Neural cell (in vitro differentiated cells): ENCODE results near the gene SKIC2.
"Not testable (repeated sequence)": the region's sequence is repeated elsewhere in the genome, so short reads cannot be mapped to it uniquely, and the experiment has no call there.

ENCODE experiments used
- CTCF ChIP-seq: fragments of 450-650 bp; IDR thresholded peaks from 2 replicates; pipeline ENCODE4 v1.5.1; 2014; ENCODE audit warnings: antibody characterized with exemption, mild to moderate bottlenecking, moderate library complexity; ENCODE audit not compliant: poor library complexity, severe bottlenecking
- EP300 ChIP-seq: fragments of 450-650 bp; conservative IDR thresholded peaks from 2 replicates; pipeline ENCODE4 v1.6.1; 2014; ENCODE audit warnings: antibody characterized with exemption, mild to moderate bottlenecking, moderate library complexity; ENCODE audit not compliant: poor library complexity, severe bottlenecking
- EZH2 ChIP-seq: fragments of 200-600, 300-800 bp; shearing (Covaris generic), sonication (generic); IDR thresholded peaks from 2 replicates; pipeline ENCODE4 v1.6.1; 2014; ENCODE audit warnings: antibody characterized with exemption, low read length, borderline replicate concordance, mild to moderate bottlenecking; ENCODE audit not compliant: insufficient read depth, poor library complexity, severe bottlenecking
- MXI1 ChIP-seq: fragments of 450-650 bp; conservative IDR thresholded peaks from 2 replicates; pipeline ENCODE4 v1.6.1; 2014; ENCODE audit warnings: antibody characterized with exemption, mild to moderate bottlenecking; ENCODE audit not compliant: poor library complexity, severe bottlenecking
- POLR2AphosphoS5 ChIP-seq: IDR thresholded peaks from 2 replicates; pipeline ENCODE4 v1.6.1; 2012
- RAD21 ChIP-seq: fragments of 450-650 bp; conservative IDR thresholded peaks from 2 replicates; pipeline ENCODE4 v1.6.1; 2014; ENCODE audit warnings: antibody characterized with exemption, mild to moderate bottlenecking, moderate library complexity
- REST ChIP-seq: IDR thresholded peaks from 2 replicates; pipeline ENCODE4 v1.6.1; 2012; ENCODE audit warnings: borderline replicate concordance
- SMC3 ChIP-seq: fragments of 450-650 bp; conservative IDR thresholded peaks from 2 replicates; pipeline ENCODE4 v1.6.1; 2014; ENCODE audit warnings: antibody characterized with exemption, mild to moderate bottlenecking, moderate library complexity; ENCODE audit not compliant: poor library complexity
- TAF1 ChIP-seq: IDR thresholded peaks from 2 replicates; pipeline ENCODE4 v1.6.1; 2012; ENCODE audit warnings: low read depth

- TF ChIP-seq MXI1, CTCF, EP300, POLR2AphosphoS5, TAF1, EZH2, REST, SMC3, RAD21: not testable (repeated sequence)
These were observed 26.8 kb upstream of the SKIC2 start for GRCh38 chr6:31932137-31932536.
